ENCODE measurements around the gene SPTSSA.
"Not testable (repeated sequence)": the region's sequence is repeated elsewhere in the genome, so short reads cannot be mapped to it uniquely, and the experiment has no call there.

Gene SPTSSA

DNA sequence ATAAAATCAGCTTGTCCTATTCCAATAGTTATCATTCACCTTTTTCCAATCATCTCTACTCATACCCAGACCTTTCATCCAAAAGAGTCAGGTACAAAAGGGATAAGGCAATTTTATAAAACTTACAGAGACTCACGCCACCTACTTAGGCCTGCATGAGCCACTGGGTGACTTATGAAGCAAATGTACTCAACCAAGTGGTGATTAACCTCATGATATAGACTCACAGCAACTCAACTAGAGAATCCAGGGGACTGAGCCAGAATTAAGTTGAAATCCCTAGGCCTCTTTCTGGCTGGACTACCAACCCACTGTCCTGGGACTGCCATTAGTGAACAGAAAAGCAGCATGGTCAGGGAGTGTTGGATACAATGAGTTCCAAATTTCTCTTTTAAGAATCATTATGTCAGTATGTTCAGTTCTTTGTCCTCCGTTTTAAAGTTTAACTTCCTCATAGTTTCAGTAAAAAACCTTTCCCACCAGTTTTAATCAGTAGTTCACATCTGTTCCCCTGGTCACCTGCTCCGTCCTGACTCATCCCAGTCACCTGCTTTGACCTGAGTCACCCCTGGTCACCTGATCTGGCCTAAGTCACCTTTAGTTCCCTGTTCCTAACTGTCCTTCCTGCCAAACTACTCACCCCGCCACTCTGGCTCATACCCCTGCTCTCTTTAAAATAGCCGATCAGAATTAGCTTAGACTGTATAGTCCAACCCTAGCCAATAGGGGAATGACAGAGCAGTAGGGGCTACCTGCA is 36.8 kb downstream of the SPTSSA start:
- DNase-seq: no peak

GRCh38 chr14:34424488-34424887 is 37.6 kb downstream of the SPTSSA start:
- DNase-seq: no peak

DNA sequence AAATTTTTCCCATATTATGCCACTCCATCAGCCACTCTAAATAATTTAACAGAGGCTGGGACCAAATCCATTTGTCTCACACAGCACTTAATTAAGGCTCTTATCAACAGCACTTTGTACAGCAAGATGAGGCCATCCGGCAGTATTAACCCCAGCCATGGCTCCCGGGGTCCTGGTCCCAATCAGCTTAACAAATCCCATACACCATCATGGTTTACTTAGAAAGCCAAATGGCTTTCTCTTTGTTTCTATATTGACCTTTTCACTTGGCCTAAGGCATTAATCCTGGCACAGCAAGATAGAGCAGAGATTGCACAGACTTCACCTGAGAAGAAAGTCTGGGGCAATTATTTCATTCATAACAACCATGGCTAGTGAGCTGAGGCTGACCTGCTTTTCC is 38.6 kb downstream of the SPTSSA start:
- DNase-seq: no peak

GRCh38 chr14:34420547-34421150 is 41.4 kb downstream of the SPTSSA start:
- DNase-seq: no peak

DNA sequence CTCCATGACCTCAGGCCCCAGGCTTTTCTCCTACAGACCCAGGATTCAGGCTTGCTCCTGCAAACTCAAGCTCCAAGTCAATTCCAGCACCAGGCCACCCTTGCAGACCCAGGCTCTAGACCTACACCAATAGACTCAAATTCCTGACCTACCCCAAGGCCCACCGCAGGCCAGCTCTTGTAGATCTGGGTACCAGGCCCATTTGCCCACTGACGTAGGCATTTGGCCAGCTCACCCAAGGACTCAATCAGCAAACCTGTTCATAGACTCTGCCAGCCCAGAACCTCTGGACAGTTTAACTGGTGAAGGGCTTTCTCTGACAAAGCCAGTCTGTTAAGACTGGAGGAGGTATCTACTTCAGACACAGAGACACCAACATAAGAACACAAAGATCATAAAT is 52.3 kb downstream of the SPTSSA start:
- DNase-seq: no peak

DNA sequence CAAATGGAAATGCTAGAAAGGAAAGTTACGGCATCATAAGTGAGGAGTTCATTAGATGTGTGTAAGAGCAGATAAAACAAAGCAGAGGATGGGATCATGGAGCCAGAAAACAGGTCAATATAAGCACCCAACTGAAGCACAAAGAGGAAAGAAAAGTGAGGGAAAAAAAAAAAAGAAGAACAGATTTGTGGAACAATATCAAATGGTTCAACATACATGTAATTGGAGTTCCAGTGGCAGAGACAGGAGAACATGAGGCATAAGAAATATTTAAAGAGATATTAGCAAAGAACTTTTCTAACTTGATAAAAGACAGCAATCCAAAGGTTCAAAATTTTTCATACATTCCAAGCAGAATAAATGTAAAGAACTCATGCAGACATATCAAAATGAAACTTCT is 54.1 kb downstream of the SPTSSA start:
- DNase-seq: no peak

GRCh38 chr14:34404416-34404815 is 57.6 kb downstream of the SPTSSA start:
- DNase-seq: no peak

GRCh38 chr14:34403646-34404045 is 58.4 kb downstream of the SPTSSA start:
- DNase-seq: no peak

- no peak for DNase-seq
These were observed 64.0 kb downstream of the SPTSSA start for GRCh38 chr14:34398024-34398423.

DNA sequence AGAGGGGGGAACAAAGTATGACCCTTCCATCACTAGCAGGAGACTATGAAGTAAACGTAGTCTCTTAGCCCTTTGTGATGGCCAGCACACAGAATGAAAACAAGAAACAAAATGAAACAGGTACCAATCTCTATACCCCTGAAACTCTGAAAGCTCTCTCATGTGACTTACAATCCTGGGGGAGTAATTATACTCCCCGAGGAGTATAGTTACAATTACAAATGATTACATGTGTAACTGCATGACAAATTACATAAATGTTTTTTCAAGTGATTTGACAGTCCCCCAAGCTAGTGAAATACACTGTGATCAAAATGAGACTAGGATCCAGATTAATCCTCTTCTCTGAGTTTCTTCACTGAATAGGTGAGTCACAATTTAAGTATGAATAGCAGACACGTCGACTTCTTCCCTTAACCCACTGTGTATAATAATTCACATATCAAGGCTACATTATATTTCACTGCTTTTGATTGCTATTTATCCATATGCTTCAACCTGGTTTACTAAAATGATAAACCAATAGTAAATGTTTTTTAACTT is 74.0 kb downstream of the SPTSSA start:
- DNase-seq: no peak

DNA sequence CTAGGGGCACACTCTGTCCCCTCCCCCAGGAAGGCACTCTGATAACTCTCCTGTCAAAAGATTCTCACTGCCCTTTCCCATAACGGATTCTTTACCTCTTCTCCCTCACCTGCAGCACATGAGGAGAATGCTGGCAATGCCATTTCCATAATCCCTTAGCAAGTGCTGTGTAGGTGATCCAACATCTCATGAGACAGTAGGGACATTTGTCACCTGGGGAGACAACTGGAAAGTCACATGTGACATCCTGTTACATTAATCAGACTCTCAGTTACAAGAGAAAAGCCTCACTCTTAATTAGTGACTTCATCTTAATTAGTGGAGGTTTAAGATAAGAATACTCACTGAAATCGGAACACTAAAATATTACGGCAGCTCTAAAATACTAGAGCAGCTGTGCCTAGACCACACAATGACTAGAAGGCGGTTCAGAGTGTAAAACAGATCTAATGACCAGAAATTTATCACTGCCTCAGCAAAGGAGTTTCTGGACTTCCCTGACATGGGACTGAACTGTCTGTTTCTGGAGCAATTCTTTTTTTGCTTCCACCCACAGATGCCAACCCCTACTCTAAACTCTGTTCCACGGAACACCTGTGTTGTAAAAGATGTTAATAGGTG is 75.1 kb downstream of the SPTSSA start:
- DNase-seq: no peak

DNA sequence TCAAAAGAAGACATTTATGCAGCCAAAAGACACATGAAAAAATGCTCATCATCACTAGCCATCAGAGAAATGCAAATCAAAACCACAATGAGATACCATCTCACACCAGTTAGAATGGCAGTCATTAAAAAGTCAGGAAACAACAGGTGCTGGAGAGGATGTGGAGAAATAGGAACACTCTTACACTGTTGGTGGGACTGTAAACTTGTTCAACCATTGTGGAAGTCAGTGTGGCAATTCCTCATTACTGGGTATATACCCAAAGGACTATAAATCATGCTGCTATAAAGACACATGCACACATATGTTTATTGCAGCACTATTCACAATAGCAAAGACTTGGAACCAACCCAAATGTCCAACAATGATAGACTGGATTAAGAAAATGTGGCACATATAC is 76.2 kb downstream of the SPTSSA start:
- not testable (repeated sequence) for DNase-seq

DNA sequence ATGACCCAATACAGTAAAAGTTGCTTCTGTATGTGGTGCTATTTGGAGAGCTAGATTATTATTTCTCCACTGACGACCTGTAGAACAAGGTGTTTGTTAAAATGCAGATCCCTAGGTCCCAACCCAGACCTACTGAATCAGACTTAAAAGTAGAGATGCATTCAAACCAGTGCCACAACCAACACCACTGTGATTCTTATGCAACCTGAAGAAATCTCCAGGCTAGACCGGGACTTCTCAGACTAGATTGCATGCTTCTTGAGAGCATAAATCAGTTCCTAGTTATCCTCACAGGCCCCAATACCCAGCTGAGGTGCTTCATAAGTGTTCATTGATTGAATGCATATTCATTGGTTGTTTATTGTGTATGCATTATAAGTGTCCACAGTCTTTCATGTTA is 78.2 kb downstream of the SPTSSA start:
- DNase-seq: no peak
